Measurements from ENCODE around the gene LYPD3. TPM values are rescaled to one million over a fixed set of nuclear protein-coding genes. Genes with fewer than 3 reads are reported as not detected.

LYPD3 gene
- total RNA-seq, 2 donors from 2014 or later = 9.8 to 27.6 TPM

DNA sequence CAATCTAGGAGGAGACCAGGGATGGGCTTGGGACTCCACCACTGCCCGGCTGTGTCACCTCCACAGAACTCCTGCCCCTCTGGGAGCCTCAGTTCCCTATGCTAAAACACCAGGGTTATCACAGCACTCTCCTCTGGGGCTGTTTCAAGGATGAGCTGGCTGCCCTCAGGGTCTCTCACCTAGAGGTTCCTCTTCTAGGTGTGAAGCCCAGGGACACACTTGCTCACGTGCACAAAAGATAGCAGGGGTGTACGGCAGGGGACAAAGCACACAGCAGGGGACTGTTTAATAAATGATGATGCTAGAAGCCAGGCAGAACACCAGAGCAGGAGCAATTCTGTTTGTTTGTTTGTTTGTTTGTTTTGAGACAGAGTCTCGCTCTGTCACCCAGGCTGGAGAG, 16.8 kb upstream of the LYPD3 start:
- H3K4me3 ChIP-seq = no peak overlapping the region
- no peak for TF ChIP-seq POLR2A (IDR thresholded peaks at IDR 0.05)
- WGBS = 84% methylated on average over 4 of the region's 4 CpGs
- no peaks in the 10 kb centered on the region for H3K36me3 ChIP-seq
- no peak for DNase-seq (ENCODE audit: low spot score)
- no peak overlapping the region for H3K27ac ChIP-seq
- no peaks in the 10 kb centered on the region for H3K4me1 ChIP-seq (replicated peaks)
- H3K9me3 ChIP-seq = no peaks in the 10 kb centered on the region
- H3K27me3 ChIP-seq (replicated peaks; ENCODE audit: insufficient read depth) = no peaks in the 10 kb centered on the region
- intact Hi-C loops (cut with DNase I) = no loop called here

DNA sequence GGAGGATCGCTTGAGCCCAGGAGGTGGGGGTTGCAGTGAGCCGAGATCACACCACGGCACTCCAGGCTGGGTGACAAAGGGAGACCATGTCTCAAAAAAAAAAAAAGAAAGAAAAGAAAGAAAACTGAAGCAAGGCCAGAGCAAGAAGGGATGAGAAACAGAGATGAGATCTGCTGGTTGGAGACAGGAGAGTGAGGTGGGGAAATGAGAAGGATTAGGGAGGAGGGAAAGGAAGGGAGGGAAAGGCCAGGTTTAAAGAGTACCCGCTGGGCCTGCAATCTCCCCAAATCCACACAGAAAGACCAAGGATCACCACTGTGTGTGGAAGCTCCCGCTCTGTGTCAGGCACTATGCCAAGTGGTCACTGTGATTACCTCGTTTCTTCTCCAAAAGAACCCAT, 16.3 kb upstream of the LYPD3 start:
- intact Hi-C loops (cut with DNase I) = no loop called here
- TF ChIP-seq POLR2A (IDR thresholded peaks at IDR 0.05) (no peak), POLR2AphosphoS5 (IDR thresholded peaks at IDR 0.05) (no peak)
- TF ChIP-seq, protein P1, sequence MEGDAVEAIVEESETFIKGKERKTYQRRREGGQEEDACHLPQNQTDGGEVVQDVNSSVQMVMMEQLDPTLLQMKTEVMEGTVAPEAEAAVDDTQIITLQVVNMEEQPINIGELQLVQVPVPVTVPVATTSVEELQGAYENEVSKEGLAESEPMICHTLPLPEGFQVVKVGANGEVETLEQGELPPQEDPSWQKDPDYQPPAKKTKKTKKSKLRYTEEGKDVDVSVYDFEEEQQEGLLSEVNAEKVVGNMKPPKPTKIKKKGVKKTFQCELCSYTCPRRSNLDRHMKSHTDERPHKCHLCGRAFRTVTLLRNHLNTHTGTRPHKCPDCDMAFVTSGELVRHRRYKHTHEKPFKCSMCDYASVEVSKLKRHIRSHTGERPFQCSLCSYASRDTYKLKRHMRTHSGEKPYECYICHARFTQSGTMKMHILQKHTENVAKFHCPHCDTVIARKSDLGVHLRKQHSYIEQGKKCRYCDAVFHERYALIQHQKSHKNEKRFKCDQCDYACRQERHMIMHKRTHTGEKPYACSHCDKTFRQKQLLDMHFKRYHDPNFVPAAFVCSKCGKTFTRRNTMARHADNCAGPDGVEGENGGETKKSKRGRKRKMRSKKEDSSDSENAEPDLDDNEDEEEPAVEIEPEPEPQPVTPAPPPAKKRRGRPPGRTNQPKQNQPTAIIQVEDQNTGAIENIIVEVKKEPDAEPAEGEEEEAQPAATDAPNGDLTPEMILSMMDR (IDR thresholded peaks at IDR 0.05) = no peak
- Histone ChIP-seq H3K4me1 (replicated peaks) (no peaks in the 10 kb centered on the region), H3K4me3 (no peak overlapping the region), H3K36me3 (no peaks in the 10 kb centered on the region), H3K27ac (no peak overlapping the region), H3K9me3 (no peaks in the 10 kb centered on the region), H3K27me3 (replicated peaks; ENCODE audit: insufficient read depth) (no peaks in the 10 kb centered on the region)
- no peak for DNase-seq (ENCODE audit: low spot score)
- 77% methylated on average over 6 of the region's 6 CpGs for WGBS

DNA sequence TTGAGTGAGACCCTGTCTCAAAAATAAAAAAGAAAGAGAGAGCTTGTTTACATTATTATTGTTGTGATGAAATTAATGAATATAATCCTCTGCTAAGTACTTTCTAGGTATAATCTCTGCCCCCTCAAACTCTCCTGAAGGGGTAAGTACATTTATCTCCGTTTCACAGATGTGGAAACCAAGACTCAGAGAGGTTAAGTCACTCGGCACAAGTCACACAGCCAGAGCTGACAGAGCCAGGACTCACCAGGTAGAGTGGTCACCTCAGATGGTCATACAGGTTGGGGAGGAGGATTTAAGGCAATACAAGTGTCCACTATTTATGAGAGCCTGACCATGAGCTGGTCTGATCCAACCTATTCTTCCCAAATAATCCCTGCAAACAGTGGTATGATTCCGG, 15.2 kb upstream of the LYPD3 start:
- H3K4me3 ChIP-seq = no peak overlapping the region
- no peaks in the 10 kb centered on the region for H3K9me3 ChIP-seq
- H3K27ac ChIP-seq = no peak overlapping the region
- WGBS = 98% methylated on average over 3 of the region's 3 CpGs
- H3K27me3 ChIP-seq (replicated peaks; ENCODE audit: insufficient read depth) = no peaks in the 10 kb centered on the region
- no peaks in the 10 kb centered on the region for H3K36me3 ChIP-seq
- DNase-seq (ENCODE audit: low spot score) = no peak
- intact Hi-C loops (cut with DNase I) = no loop called here
- H3K4me1 ChIP-seq (replicated peaks) = no peaks in the 10 kb centered on the region
- TF ChIP-seq, protein P1 (IDR thresholded peaks at IDR 0.05) = no peak
- TF ChIP-seq POLR2AphosphoS5 (IDR thresholded peaks at IDR 0.05) = no peak
- no peak for TF ChIP-seq POLR2A (IDR thresholded peaks at IDR 0.05)

DNA sequence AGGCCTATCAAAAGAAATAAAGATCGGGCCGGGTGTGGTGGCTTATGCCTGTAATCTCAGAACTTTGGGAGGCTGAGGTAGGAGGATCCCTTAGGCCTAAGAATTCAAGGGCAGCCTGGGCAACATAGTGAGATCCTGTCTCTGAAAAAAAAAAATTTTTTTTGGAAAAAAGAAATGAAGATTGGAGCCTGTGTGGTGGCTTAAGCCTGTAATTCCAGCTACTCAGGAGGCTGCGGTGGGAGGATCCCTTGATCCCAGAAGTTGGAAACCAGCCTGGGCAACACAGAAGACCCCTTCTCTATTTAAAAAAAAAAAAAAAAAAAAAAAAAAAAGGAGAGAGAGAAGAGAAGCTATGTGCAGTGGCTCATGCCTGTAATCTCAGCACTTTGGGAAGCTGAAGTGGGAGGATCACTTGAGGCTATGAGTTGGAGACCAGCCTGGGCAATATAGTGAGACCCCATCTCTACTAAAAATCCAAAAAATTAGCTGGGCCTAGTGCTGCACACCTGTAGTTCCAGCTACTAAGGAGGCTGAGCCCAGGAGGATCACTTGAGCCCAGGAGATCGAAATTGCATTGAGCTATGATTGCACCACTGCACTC, 14.7 kb upstream of the LYPD3 start:
- TF ChIP-seq, protein P1 (IDR thresholded peaks at IDR 0.05) = no peak
- TF ChIP-seq POLR2A (IDR thresholded peaks at IDR 0.05) (no peak), POLR2AphosphoS5 (IDR thresholded peaks at IDR 0.05) (no peak)
- no peaks in the 10 kb centered on the region for H3K27me3 ChIP-seq (replicated peaks; ENCODE audit: insufficient read depth)
- H3K27ac ChIP-seq = no peak overlapping the region
- H3K9me3 ChIP-seq = no peaks in the 10 kb centered on the region
- 93% methylated on average over 4 of the region's 4 CpGs for WGBS
- no peaks in the 10 kb centered on the region for H3K4me1 ChIP-seq (replicated peaks)
- DNase-seq (ENCODE audit: low spot score) = no peak
- H3K36me3 ChIP-seq = no peaks in the 10 kb centered on the region
- no peak overlapping the region for H3K4me3 ChIP-seq
- intact Hi-C loops (cut with DNase I) = no loop called here

DNA sequence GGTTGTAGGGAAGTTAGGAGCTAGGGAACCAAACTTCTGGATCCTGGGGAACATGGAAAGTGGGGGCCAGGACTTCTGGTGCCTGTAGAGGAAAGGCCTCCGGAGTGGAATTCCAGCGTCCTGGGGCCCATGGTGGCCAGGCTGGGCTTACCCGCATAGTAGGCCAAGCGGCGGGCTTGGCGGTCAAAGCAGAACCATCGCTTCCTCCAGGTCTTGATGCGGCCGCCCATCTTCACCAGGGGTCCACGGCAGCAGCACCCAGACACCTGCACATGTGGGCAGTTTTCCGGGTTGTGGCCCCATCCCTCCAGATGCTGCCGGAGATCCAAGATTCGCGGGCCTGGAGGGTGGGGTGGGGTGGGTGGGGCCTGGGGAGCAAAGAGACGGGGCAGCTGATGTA, 13.8 kb upstream of the LYPD3 start:
- Histone ChIP-seq H3K9me3 (no peaks in the 10 kb centered on the region), H3K27me3 (replicated peaks; ENCODE audit: insufficient read depth) (no peaks in the 10 kb centered on the region), H3K4me1 (replicated peaks) (no peaks in the 10 kb centered on the region), H3K27ac (no peak overlapping the region), H3K4me3 (no peak overlapping the region), H3K36me3 (no peaks in the 10 kb centered on the region)
- 93% methylated on average over 13 of the region's 15 CpGs for WGBS
- TF ChIP-seq POLR2A (IDR thresholded peaks at IDR 0.05) (no peak), POLR2AphosphoS5 (IDR thresholded peaks at IDR 0.05) (no peak)
- TF ChIP-seq, protein P1 (IDR thresholded peaks at IDR 0.05) = no peak
- intact Hi-C loops (cut with DNase I) = no loop called here
- DNase-seq (ENCODE audit: low spot score) = no peak

All from prostate gland (tissue), 2 donors.